ENCODE results near the gene ZNF407. TPM values are rescaled to one million over a fixed set of nuclear protein-coding genes. Genes with fewer than 3 reads are reported as not detected.

The ZNF407 gene
- total RNA-seq, 1 experiment from 2014 or later: 7.6 TPM

GRCh38 chr18:75008186-75008585 lies 410.5 kb downstream of the ZNF407 start:
- Histone ChIP-seq H4K20me1 (ENCODE audit: insufficient read depth) (no peaks in the 10 kb centered on the region), H3K79me2 (ENCODE audit: insufficient read depth, low read length) (no peaks in the 10 kb centered on the region), H3K9ac (ENCODE audit: low read length) (no peak overlapping the region), H3K27me3 (ENCODE audit: insufficient read depth, low read length) (no peaks in the 10 kb centered on the region), H3K4me2 (ENCODE audit: low read length) (no peak overlapping the region), H3K36me3 (ENCODE audit: control insufficient read depth in 1 of 2, insufficient read depth in 2 of 2, low read length in 2 of 2) (no peaks in the 10 kb centered on the region), H3K9me2 (ENCODE audit: insufficient read depth) (no peaks in the 10 kb centered on the region), H3K27ac (ENCODE audit: low read depth, low read length) (no peak overlapping the region), H2AFZ (ENCODE audit: low read depth, low read length, poor library complexity, severe bottlenecking) (no peak overlapping the region), H3K4me1 (ENCODE audit: control insufficient read depth in 1 of 2, insufficient read depth in 2 of 2, low read length in 2 of 2) (no peaks in the 10 kb centered on the region), H3K9me3 (ENCODE audit: control insufficient read depth in 1 of 2, insufficient read depth in 1 of 2, low read depth in 1 of 2, low read length in 2 of 2) (no peaks in the 10 kb centered on the region), H3K4me3 (replicated peaks in 1 of 2; ENCODE audit: low read depth in 1 of 2, low read length in 2 of 2) (no peak overlapping the region)
- BruUV-seq (replicated peaks): no TSS peak
- DNase-seq (ENCODE audit: low read depth, low spot score) (no peak), ATAC-seq (no peak)
- ChIA-PET POLR2A (no interaction called here), CTCF (no interaction called here), RAD21 (ENCODE audit: low non-redundant PET in 1 of 2, low total read pairs in 2 of 2, uncharacterized antibody in 2 of 2, unreplicated experiment in 2 of 2) (no interaction called here)
- TF ChIP-seq SP1 (IDR thresholded peaks at IDR 0.05; ENCODE audit: low read depth): no peak
- no peak for TF ChIP-seq ZFX (IDR thresholded peaks at IDR 0.05)
- no peak for TF ChIP-seq ZBTB33 (IDR thresholded peaks at IDR 0.05; ENCODE audit: extremely low read depth, insufficient replicate concordance, low read length)
- TF ChIP-seq FOSL1 (IDR thresholded peaks at IDR 0.05; ENCODE audit: low read depth): no peak
- intact Hi-C loops (cut with micrococcal nuclease): no loop called here

- no peak for ATAC-seq
- H4K20me1 ChIP-seq (ENCODE audit: insufficient read depth): no peaks in the 10 kb centered on the region
These were observed 411.6 kb downstream of the ZNF407 start for GRCh38 chr18:75009296-75009695.

More at GRCh38 chr18:75009296-75009695, 411.6 kb downstream of the ZNF407 start:
- no peak overlapping the region for H3K4me2 ChIP-seq (ENCODE audit: low read length)
- CTCF ChIA-PET: no interaction called here
- no TSS peak for BruUV-seq (replicated peaks)
- intact Hi-C loops (cut with micrococcal nuclease): no loop called here
- no peak overlapping the region for H3K9ac ChIP-seq (ENCODE audit: low read length)
- RAD21 ChIA-PET (ENCODE audit: low non-redundant PET in 1 of 2, low total read pairs in 2 of 2, uncharacterized antibody in 2 of 2, unreplicated experiment in 2 of 2): no interaction called here
- no peaks in the 10 kb centered on the region for H3K9me2 ChIP-seq (ENCODE audit: insufficient read depth)
- H3K27me3 ChIP-seq (ENCODE audit: insufficient read depth, low read length): no peaks in the 10 kb centered on the region
- no peaks in the 10 kb centered on the region for H3K4me1 ChIP-seq (ENCODE audit: control insufficient read depth in 1 of 2, insufficient read depth in 2 of 2, low read length in 2 of 2)
- no peaks in the 10 kb centered on the region for H3K79me2 ChIP-seq (ENCODE audit: insufficient read depth, low read length)
- DNase-seq (ENCODE audit: low read depth, low spot score): no peak
- no peaks in the 10 kb centered on the region for H3K36me3 ChIP-seq (ENCODE audit: control insufficient read depth in 1 of 2, insufficient read depth in 2 of 2, low read length in 2 of 2)
- no peak overlapping the region for H3K4me3 ChIP-seq (replicated peaks in 1 of 2; ENCODE audit: low read depth in 1 of 2, low read length in 2 of 2)
- no peak overlapping the region for H2AFZ ChIP-seq (ENCODE audit: low read depth, low read length, poor library complexity, severe bottlenecking)
- POLR2A ChIA-PET: no interaction called here
- TF ChIP-seq CBX3 (IDR thresholded peaks at IDR 0.05; ENCODE audit: low read depth): no peak
- TF ChIP-seq POLR2A (IDR thresholded peaks at IDR 0.05; ENCODE audit: borderline replicate concordance, extremely low read depth, insufficient read depth, insufficient read length): no peak
- TF ChIP-seq SIN3A (IDR thresholded peaks at IDR 0.05; ENCODE audit: low read depth): no peak
- TF ChIP-seq ZBTB33 (IDR thresholded peaks at IDR 0.05; ENCODE audit: extremely low read depth, insufficient replicate concordance, low read length): no peak
- TF ChIP-seq SRF (IDR thresholded peaks at IDR 0.05; ENCODE audit: low read depth): no peak
- TF ChIP-seq ATF3 (IDR thresholded peaks at IDR 0.05): no peak
- TF ChIP-seq EZH2phosphoT487 (IDR thresholded peaks at IDR 0.05; ENCODE audit: borderline replicate concordance): no peak
- no peak overlapping the region for H3K27ac ChIP-seq (ENCODE audit: low read depth, low read length)
- no peaks in the 10 kb centered on the region; a peak in 1 of 4 replicates for H3K9me3 ChIP-seq (ENCODE audit: control insufficient read depth in 1 of 2, insufficient read depth in 1 of 2, low read depth in 1 of 2, low read length in 2 of 2)
